HEK293 (cell line): Measurements from ENCODE around the gene ZNF688.

Experiments
- BCL11B ChIP-seq: fragments of 450-650 bp; formaldehyde crosslinking; IDR thresholded peaks from 2 replicates; pipeline ENCODE4 v1.5.1; 2016; ENCODE audit warnings: low read depth, missing biosample characterization, missing genetic modification characterization
- CTCF ChIP-seq: fragments of 450-650 bp; formaldehyde crosslinking; IDR thresholded peaks from 2 replicates; pipeline ENCODE4 v1.5.1; 2016; ENCODE audit warnings: missing biosample characterization, missing genetic modification characterization
- GLI2 ChIP-seq: fragments of 450-650 bp; formaldehyde crosslinking; IDR thresholded peaks from 2 replicates; pipeline ENCODE4; 2017; ENCODE audit warnings: missing biosample characterization, missing genetic modification characterization, low read depth, borderline replicate concordance
- PRDM4 ChIP-seq: fragments of 450-650 bp; formaldehyde crosslinking; IDR thresholded peaks from 2 replicates; pipeline ENCODE4 v1.5.1; 2017; ENCODE audit warnings: missing biosample characterization, missing genetic modification characterization
- SCRT1 ChIP-seq: fragments of 450-650 bp; formaldehyde crosslinking; IDR thresholded peaks from 2 replicates; pipeline ENCODE4 v1.5.1; 2016; ENCODE audit warnings: missing biosample characterization, missing genetic modification characterization, borderline replicate concordance
- SCRT2 ChIP-seq: fragments of 450-650 bp; formaldehyde crosslinking; IDR thresholded peaks from 2 replicates; pipeline ENCODE4 v1.5.1; 2016; ENCODE audit warnings: missing biosample characterization, missing genetic modification characterization
- YY2 ChIP-seq: fragments of 450-650 bp; formaldehyde crosslinking; IDR thresholded peaks from 2 replicates; pipeline ENCODE4 v1.5.1; 2016; ENCODE audit warnings: missing biosample characterization, missing genetic modification characterization
- ZBTB1 ChIP-seq: fragments of 450-650 bp; formaldehyde crosslinking; IDR thresholded peaks from 2 replicates; pipeline ENCODE4 v1.5.1; 2016; ENCODE audit warnings: missing biosample characterization, missing genetic modification characterization
- ZNF133 ChIP-seq: fragments of 450-650 bp; formaldehyde crosslinking; IDR thresholded peaks from 2 replicates; pipeline ENCODE4 v1.5.1; 2016; ENCODE audit warnings: missing biosample characterization, missing genetic modification characterization
- ZNF146 ChIP-seq: fragments of 450-650 bp; formaldehyde crosslinking; IDR thresholded peaks from 2 replicates; pipeline ENCODE4 v1.5.1; 2016; ENCODE audit warnings: missing biosample characterization, missing genetic modification characterization
- ZNF184 ChIP-seq: fragments of 450-650 bp; IDR thresholded peaks from 2 replicates; pipeline ENCODE4 v1.5.1; 2018; ENCODE audit warnings: missing biosample characterization, mild to moderate bottlenecking, missing genetic modification characterization
- ZNF248 ChIP-seq: fragments of 450-650 bp; formaldehyde crosslinking; IDR thresholded peaks from 2 replicates; pipeline ENCODE4 v1.5.1; 2017; ENCODE audit warnings: missing biosample characterization, missing genetic modification characterization
- ZNF394 ChIP-seq: fragments of 450-650 bp; formaldehyde crosslinking; IDR thresholded peaks from 2 replicates; pipeline ENCODE4 v1.5.1; 2016; ENCODE audit warnings: missing biosample characterization, missing genetic modification characterization, mild to moderate bottlenecking, moderate library complexity, borderline replicate concordance
- ZNF560 ChIP-seq: fragments of 450-650 bp; formaldehyde crosslinking; IDR thresholded peaks from 2 replicates; pipeline ENCODE4 v1.5.1; 2017; ENCODE audit warnings: missing biosample characterization, missing genetic modification characterization, borderline replicate concordance
- ZNF704 ChIP-seq: fragments of 450-650 bp; formaldehyde crosslinking; IDR thresholded peaks from 2 replicates; pipeline ENCODE4 v1.5.1; 2016; ENCODE audit warnings: missing biosample characterization, missing genetic modification characterization
- ZNF776 ChIP-seq: fragments of 450-650 bp; formaldehyde crosslinking; IDR thresholded peaks from 2 replicates; pipeline ENCODE4 v1.5.0; 2017; ENCODE audit warnings: missing biosample characterization, missing genetic modification characterization, borderline replicate concordance
- ZNF785 ChIP-seq: fragments of 450-650 bp; formaldehyde crosslinking; IDR thresholded peaks from 2 replicates; pipeline ENCODE4 v1.5.1; 2016; ENCODE audit warnings: missing biosample characterization, missing genetic modification characterization
- TF ChIP-seq, protein P1 (sequence below): fragments of 450-650 bp; formaldehyde crosslinking; IDR thresholded peaks from 2 replicates; pipeline ENCODE4 v1.5.1; 2016; ENCODE audit warnings: missing biosample characterization, missing genetic modification characterization, borderline replicate concordance
- TF ChIP-seq, protein P2 (sequence below): fragments of 450-650 bp; formaldehyde crosslinking; IDR thresholded peaks from 2 replicates; pipeline ENCODE4 v1.5.1; 2016; ENCODE audit warnings: missing biosample characterization, missing genetic modification characterization
- TF ChIP-seq, protein P3 (sequence below): fragments of 450-650 bp; formaldehyde crosslinking; IDR thresholded peaks from 2 replicates; pipeline ENCODE4 v1.5.1; 2016; ENCODE audit warnings: missing biosample characterization, missing genetic modification characterization
- TF ChIP-seq, protein P4 (sequence below): fragments of 450-650 bp; formaldehyde crosslinking; IDR thresholded peaks from 2 replicates; pipeline ENCODE4 v1.5.1; 2016; ENCODE audit warnings: missing biosample characterization, missing genetic modification characterization
- TF ChIP-seq, protein P5 (sequence below): fragments of 450-650 bp; formaldehyde crosslinking; IDR thresholded peaks from 2 replicates; pipeline ENCODE4 v1.5.1; 2017; ENCODE audit warnings: missing biosample characterization, missing genetic modification characterization

Gene ZNF688

GRCh38 chr16:30534368-30535105 is 37.0 kb downstream of the ZNF688 start, which contains the start of gene ZNF747 (continued):
- TF ChIP-seq, protein P1, sequence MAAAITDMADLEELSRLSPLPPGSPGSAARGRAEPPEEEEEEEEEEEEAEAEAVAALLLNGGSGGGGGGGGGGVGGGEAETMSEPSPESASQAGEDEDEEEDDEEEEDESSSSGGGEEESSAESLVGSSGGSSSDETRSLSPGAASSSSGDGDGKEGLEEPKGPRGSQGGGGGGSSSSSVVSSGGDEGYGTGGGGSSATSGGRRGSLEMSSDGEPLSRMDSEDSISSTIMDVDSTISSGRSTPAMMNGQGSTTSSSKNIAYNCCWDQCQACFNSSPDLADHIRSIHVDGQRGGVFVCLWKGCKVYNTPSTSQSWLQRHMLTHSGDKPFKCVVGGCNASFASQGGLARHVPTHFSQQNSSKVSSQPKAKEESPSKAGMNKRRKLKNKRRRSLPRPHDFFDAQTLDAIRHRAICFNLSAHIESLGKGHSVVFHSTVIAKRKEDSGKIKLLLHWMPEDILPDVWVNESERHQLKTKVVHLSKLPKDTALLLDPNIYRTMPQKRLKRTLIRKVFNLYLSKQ (tag by site-specific recombination), result 0 out of 2 replicates have a peak, but pooled peaks have one; percentile 14
- peak; percentile 75 for TF ChIP-seq CTCF
- no peak for TF ChIP-seq GLI2
- no peak; the same call in 1 of the 2 replicates for TF ChIP-seq ZBTB1 (tag by site-specific recombination)
- no peak for TF ChIP-seq ZNF776 (tag by site-specific recombination)
- peak; percentile 34; the same call in 1 of the 2 replicates for TF ChIP-seq ZNF133 (tag by site-specific recombination)
- 0 out of 2 replicates have a peak, but pooled peaks have one; percentile 29 for TF ChIP-seq ZNF184 (tag by site-specific recombination)
- peak; percentile 69 for TF ChIP-seq ZNF394 (tag by site-specific recombination)
- TF ChIP-seq ZNF704 (tag by site-specific recombination), result no peak
- TF ChIP-seq ZNF248 (tag by site-specific recombination), result no peak
- TF ChIP-seq, protein P2, sequence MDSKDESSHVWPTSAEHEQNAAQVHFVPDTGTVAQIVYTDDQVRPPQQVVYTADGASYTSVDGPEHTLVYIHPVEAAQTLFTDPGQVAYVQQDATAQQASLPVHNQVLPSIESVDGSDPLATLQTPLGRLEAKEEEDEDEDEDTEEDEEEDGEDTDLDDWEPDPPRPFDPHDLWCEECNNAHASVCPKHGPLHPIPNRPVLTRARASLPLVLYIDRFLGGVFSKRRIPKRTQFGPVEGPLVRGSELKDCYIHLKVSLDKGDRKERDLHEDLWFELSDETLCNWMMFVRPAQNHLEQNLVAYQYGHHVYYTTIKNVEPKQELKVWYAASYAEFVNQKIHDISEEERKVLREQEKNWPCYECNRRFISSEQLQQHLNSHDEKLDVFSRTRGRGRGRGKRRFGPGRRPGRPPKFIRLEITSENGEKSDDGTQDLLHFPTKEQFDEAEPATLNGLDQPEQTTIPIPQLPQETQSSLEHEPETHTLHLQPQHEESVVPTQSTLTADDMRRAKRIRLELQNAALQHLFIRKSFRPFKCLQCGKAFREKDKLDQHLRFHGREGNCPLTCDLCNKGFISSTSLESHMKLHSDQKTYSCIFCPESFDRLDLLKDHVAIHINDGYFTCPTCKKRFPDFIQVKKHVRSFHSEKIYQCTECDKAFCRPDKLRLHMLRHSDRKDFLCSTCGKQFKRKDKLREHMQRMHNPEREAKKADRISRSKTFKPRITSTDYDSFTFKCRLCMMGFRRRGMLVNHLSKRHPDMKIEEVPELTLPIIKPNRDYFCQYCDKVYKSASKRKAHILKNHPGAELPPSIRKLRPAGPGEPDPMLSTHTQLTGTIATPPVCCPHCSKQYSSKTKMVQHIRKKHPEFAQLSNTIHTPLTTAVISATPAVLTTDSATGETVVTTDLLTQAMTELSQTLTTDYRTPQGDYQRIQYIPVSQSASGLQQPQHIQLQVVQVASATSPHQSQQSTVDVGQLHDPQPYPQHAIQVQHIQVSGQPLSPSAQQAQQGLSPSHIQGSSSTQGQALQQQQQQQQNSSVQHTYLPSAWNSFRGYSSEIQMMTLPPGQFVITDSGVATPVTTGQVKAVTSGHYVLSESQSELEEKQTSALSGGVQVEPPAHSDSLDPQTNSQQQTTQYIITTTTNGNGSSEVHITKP (tag by site-specific recombination), result peak; percentile 91
- TF ChIP-seq PRDM4 (tag by site-specific recombination), result peak; percentile 64; the same call in 1 of the 2 replicates
- TF ChIP-seq YY2 (tag by site-specific recombination), result peak; percentile 93
- TF ChIP-seq SCRT1, result no peak
- TF ChIP-seq, protein P3, sequence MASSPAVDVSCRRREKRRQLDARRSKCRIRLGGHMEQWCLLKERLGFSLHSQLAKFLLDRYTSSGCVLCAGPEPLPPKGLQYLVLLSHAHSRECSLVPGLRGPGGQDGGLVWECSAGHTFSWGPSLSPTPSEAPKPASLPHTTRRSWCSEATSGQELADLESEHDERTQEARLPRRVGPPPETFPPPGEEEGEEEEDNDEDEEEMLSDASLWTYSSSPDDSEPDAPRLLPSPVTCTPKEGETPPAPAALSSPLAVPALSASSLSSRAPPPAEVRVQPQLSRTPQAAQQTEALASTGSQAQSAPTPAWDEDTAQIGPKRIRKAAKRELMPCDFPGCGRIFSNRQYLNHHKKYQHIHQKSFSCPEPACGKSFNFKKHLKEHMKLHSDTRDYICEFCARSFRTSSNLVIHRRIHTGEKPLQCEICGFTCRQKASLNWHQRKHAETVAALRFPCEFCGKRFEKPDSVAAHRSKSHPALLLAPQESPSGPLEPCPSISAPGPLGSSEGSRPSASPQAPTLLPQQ (tag by site-specific recombination), result peak; percentile 72
- no peak for TF ChIP-seq ZNF560 (tag by site-specific recombination)
- 0 out of 2 replicates have a peak, but pooled peaks have one; percentile 9 for TF ChIP-seq ZNF146
- peak; percentile 32; the same call in 1 of the 2 replicates for TF ChIP-seq SCRT2 (tag by site-specific recombination)
- TF ChIP-seq ZNF785 (tag by site-specific recombination), result no peak
- TF ChIP-seq, protein P4, sequence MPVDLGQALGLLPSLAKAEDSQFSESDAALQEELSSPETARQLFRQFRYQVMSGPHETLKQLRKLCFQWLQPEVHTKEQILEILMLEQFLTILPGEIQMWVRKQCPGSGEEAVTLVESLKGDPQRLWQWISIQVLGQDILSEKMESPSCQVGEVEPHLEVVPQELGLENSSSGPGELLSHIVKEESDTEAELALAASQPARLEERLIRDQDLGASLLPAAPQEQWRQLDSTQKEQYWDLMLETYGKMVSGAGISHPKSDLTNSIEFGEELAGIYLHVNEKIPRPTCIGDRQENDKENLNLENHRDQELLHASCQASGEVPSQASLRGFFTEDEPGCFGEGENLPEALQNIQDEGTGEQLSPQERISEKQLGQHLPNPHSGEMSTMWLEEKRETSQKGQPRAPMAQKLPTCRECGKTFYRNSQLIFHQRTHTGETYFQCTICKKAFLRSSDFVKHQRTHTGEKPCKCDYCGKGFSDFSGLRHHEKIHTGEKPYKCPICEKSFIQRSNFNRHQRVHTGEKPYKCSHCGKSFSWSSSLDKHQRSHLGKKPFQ, result 0 out of 2 replicates have a peak, but pooled peaks have one; percentile 41
- TF ChIP-seq, protein P5, sequence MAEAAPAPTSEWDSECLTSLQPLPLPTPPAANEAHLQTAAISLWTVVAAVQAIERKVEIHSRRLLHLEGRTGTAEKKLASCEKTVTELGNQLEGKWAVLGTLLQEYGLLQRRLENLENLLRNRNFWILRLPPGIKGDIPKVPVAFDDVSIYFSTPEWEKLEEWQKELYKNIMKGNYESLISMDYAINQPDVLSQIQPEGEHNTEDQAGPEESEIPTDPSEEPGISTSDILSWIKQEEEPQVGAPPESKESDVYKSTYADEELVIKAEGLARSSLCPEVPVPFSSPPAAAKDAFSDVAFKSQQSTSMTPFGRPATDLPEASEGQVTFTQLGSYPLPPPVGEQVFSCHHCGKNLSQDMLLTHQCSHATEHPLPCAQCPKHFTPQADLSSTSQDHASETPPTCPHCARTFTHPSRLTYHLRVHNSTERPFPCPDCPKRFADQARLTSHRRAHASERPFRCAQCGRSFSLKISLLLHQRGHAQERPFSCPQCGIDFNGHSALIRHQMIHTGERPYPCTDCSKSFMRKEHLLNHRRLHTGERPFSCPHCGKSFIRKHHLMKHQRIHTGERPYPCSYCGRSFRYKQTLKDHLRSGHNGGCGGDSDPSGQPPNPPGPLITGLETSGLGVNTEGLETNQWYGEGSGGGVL (tag by site-specific recombination), result peak; percentile 72
- peak; percentile 84; the same call in 1 of the 2 replicates for TF ChIP-seq BCL11B (tag by site-specific recombination)
